ENCODE data around the gene MIA2. TPM values are rescaled to one million over a fixed set of nuclear protein-coding genes. Genes with fewer than 3 reads are reported as not detected.
A peak's percentile ranks its signal among the peaks of the same experiment; 100 is the strongest.

Gene MIA2
- total and polyA plus RNA-seq, 8 donors, result 23.6 to 72.4 (median 50.3) TPM

- intact Hi-C loops (cut with DNase I; ENCODE audit: low total_unique reads), result no loop called here
Measured at GRCh38 chr14:39369029-39369428, 135.3 kb downstream of the MIA2 start.

GRCh38 chr14:39370415-39370814, 136.7 kb downstream of the MIA2 start:
- TF ChIP-seq EP300 (IDR thresholded peaks at IDR 0.05), result no peak
- Histone ChIP-seq H3K27ac (no peak overlapping the region), H3K9me3 (no peaks in the 10 kb centered on the region), H3K4me3 (no peak overlapping the region), H3K36me3 (peaks cover 0 to 20% (median 10%) of the 10 kb centered on the region in 4 donors), H3K27me3 (no peaks in the 10 kb centered on the region), H3K4me1 (peaks cover 0 to 11% (median 0%) of the 10 kb centered on the region in 4 donors)
- DNase-seq, result no peak
- 91 to 93% (median 93%) methylated on average over 9 to 12 of the region's 12 CpGs for WGBS, 5 donors
- intact Hi-C loops (cut with DNase I; ENCODE audit: low total_unique reads), result no loop called here

More at GRCh38 chr14:39369029-39369428, 135.3 kb downstream of the MIA2 start:
- peaks cover 0 to 28% (median 19%) of the 10 kb centered on the region in 4 donors for H3K36me3 ChIP-seq
- peaks cover 0 to 14% (median 12%) of the 10 kb centered on the region in 4 donors for H3K9me3 ChIP-seq
- no peak for DNase-seq
- no peaks in the 10 kb centered on the region for H3K27me3 ChIP-seq
- no peak overlapping the region for H3K4me3 ChIP-seq
- WGBS, 5 donors, result 88 to 96% (median 92%) methylated on average over 2 of the region's 2 CpGs
- H3K27ac ChIP-seq, result no peak overlapping the region
- no peak for TF ChIP-seq EP300 (IDR thresholded peaks at IDR 0.05)
- no peak for TF ChIP-seq POLR2AphosphoS5 (IDR thresholded peaks at IDR 0.05)
- TF ChIP-seq POLR2A (IDR thresholded peaks at IDR 0.05), result no peak
- no peak for TF ChIP-seq CTCF (IDR thresholded peaks at IDR 0.05)
- peaks cover 0 to 11% (median 0%) of the 10 kb centered on the region in 4 donors for H3K4me1 ChIP-seq

GRCh38 chr14:39372656-39373055, 138.9 kb downstream of the MIA2 start:
- H3K36me3 ChIP-seq, result peaks cover 0 to 20% (median 10%) of the 10 kb centered on the region in 4 donors

GRCh38 chr14:39374851-39375250, 141.1 kb downstream of the MIA2 start:
- H3K36me3 ChIP-seq, result peaks cover 0 to 14% (median 10%) of the 10 kb centered on the region in 4 donors
- intact Hi-C loops (cut with DNase I; ENCODE audit: low total_unique reads), result no loop called here
- TF ChIP-seq POLR2AphosphoS5 (IDR thresholded peaks at IDR 0.05), result no peak
- TF ChIP-seq POLR2A (IDR thresholded peaks at IDR 0.05), result no peak
- no peaks in the 10 kb centered on the region for H3K9me3 ChIP-seq
- H3K4me3 ChIP-seq, result no peak overlapping the region
- no peaks in the 10 kb centered on the region for H3K27me3 ChIP-seq
- no peak for DNase-seq
- peak overlapping the region in 1 of 5 donors; percentile 1 for H3K27ac ChIP-seq
- peaks cover 0 to 8% (median 3%) of the 10 kb centered on the region in 4 donors for H3K4me1 ChIP-seq

More at GRCh38 chr14:39372656-39373055, 138.9 kb downstream of the MIA2 start:
- WGBS, 5 donors, result 78 to 91% (median 84%) methylated on average over 1 of the region's 1 CpG
- DNase-seq, result no peak
- intact Hi-C loops (cut with DNase I; ENCODE audit: low total_unique reads), result no loop called here
- no peak overlapping the region for H3K4me3 ChIP-seq
- H3K27ac ChIP-seq, result no peak overlapping the region
- TF ChIP-seq CTCF (IDR thresholded peaks at IDR 0.05), result no peak
- no peak for TF ChIP-seq POLR2A (IDR thresholded peaks at IDR 0.05)
- no peak for TF ChIP-seq EP300 (IDR thresholded peaks at IDR 0.05)
- no peak for TF ChIP-seq POLR2AphosphoS5 (IDR thresholded peaks at IDR 0.05)
- no peaks in the 10 kb centered on the region for H3K9me3 ChIP-seq
- no peaks in the 10 kb centered on the region for H3K27me3 ChIP-seq
- peaks cover 0 to 8% (median 3%) of the 10 kb centered on the region in 4 donors for H3K4me1 ChIP-seq

- Histone ChIP-seq H3K4me1 (peaks cover 0 to 8% (median 3%) of the 10 kb centered on the region in 4 donors), H3K27ac (peak overlapping the region in 4 of 5 donors; percentile 34 to 49 (median 44)), H3K9me3 (no peaks in the 10 kb centered on the region), H3K36me3 (no peaks in the 10 kb centered on the region), H3K27me3 (no peaks in the 10 kb centered on the region), H3K4me3 (no peak overlapping the region)
- DNase-seq, result peak in 1 of 2 donors; percentile 16
- TF ChIP-seq POLR2AphosphoS5 (IDR thresholded peaks at IDR 0.05), result no peak
- TF ChIP-seq CTCF (IDR thresholded peaks at IDR 0.05), result no peak
- no peak for TF ChIP-seq EP300 (IDR thresholded peaks at IDR 0.05)
- no peak for TF ChIP-seq POLR2A (IDR thresholded peaks at IDR 0.05)
- WGBS, 5 donors, result 20 to 32% (median 27%) methylated on average over 4 of the region's 4 CpGs
- intact Hi-C loops (cut with DNase I; ENCODE audit: low total_unique reads), result no loop called here
Measured at GRCh38 chr14:39376667-39377403, 143.1 kb downstream of the MIA2 start.

Data from stomach (tissue), 9 donors.